HepG2 (cell line): ENCODE measurements around the gene CLDN10.

Experiments used
- CEBPB ChIP-seq: IDR thresholded peaks from 2 replicates; pipeline ENCODE4 v1.6.1; 2011; ENCODE audit warnings: low read depth, low read length, improper control_type of control experiment, borderline replicate concordance
- NBN ChIP-seq: fragments of 450-650 bp; conservative IDR thresholded peaks from 2 replicates; pipeline ENCODE4 v1.6.1; 2017
- POLR2A ChIP-seq, 2 experiments: IDR thresholded peaks; 2 replicates each; pipeline ENCODE4 v1.6.1; 2011; ENCODE audit warnings: low read depth in 2 of 2, low read length in 2 of 2, mild to moderate bottlenecking in 1 of 2, moderate library complexity in 1 of 2; ENCODE audit not compliant: insufficient read depth in 1 of 2
- SP1 ChIP-seq, 2 experiments: fragments of 450-650 bp in 1 of 2; sonication (generic) in 1 of 2; formaldehyde crosslinking in 1 of 2; IDR thresholded peaks; 2 replicates each; pipeline versions ENCODE4 v1.4.0 to v1.6.1; 2016 to 2020; ENCODE audit warnings: missing genetic modification reagents in 1 of 2
- ZBTB33 ChIP-seq: sonication (generic); formaldehyde crosslinking; IDR thresholded peaks from 2 replicates; pipeline ENCODE4 v1.4.0; 2020; ENCODE audit warnings: missing genetic modification reagents
- ZBTB40 ChIP-seq, 2 experiments: fragments of 450-650 bp in 1 of 2; sonication (generic) in 1 of 2; formaldehyde crosslinking in 1 of 2; IDR thresholded peaks; 2 replicates each; pipeline versions ENCODE4 v1.6.1 to v1.8.0; 2016 to 2022; ENCODE audit warnings: antibody characterized with exemption in 1 of 2, mild to moderate bottlenecking in 1 of 2, missing genetic modification reagents in 1 of 2

GRCh38 chr13:95546919-95547318 is 5.6 kb upstream of the CLDN10 start:
- TF ChIP-seq ZBTB33 (CRISPR knock-in tag) (no peak), SP1 (IDR thresholded peaks at IDR 0.05) (no peak), SP1 (CRISPR knock-in tag; IDR thresholded peaks at IDR 0.05) (no peak), CEBPB (no peak), ZBTB40 (IDR thresholded peaks at IDR 0.05) (no peak), ZBTB40 (CRISPR knock-in tag; IDR thresholded peaks at IDR 0.05) (no peak), NBN (no peak), POLR2A (IDR thresholded peaks at IDR 0.05; ENCODE audit: insufficient read depth in 1 of 2, low read depth in 2 of 2, low read length in 2 of 2) (no peak)
